ENCODE data around the gene SCLY. TPM values are rescaled to one million over a fixed set of nuclear protein-coding genes. Genes with fewer than 3 reads are reported as not detected.

SCLY gene
- total and polyA plus RNA-seq, 10 donors, result 5.8 to 22.7 (median 14.6) TPM

GRCh38 chr2:238027058-238027457 lies 33.7 kb upstream of the SCLY start:
- H3K9me3 ChIP-seq, result no peaks in the 10 kb centered on the region
- H3K36me3 ChIP-seq, result peaks cover 2 to 91% (median 52%) of the 10 kb centered on the region in 6 donors
- no peak overlapping the region for H3K4me3 ChIP-seq
- intact Hi-C loops (cut with DNase I; ENCODE audit: low total_unique reads), result no loop called here
- TF ChIP-seq POLR2AphosphoS5 (IDR thresholded peaks at IDR 0.05) (no peak), POLR2A (IDR thresholded peaks at IDR 0.05) (no peak), CTCF (IDR thresholded peaks at IDR 0.05 in 8 of 11, conservative IDR thresholded peaks at IDR 0.05 in 3 of 11) (no peak)
- H3K27me3 ChIP-seq (replicated peaks in 1 of 7), result no peaks in the 10 kb centered on the region
- 70 to 81% (median 74%) methylated on average over 4 of the region's 4 CpGs for WGBS, 5 donors
- H3K4me1 ChIP-seq, result peaks cover 0 to 14% (median 0%) of the 10 kb centered on the region in 6 donors
- no peak overlapping the region for H3K27ac ChIP-seq
- DNase-seq, result no peak

- intact Hi-C loops (cut with DNase I; ENCODE audit: low total_unique reads), result no loop called here
- no peaks in the 10 kb centered on the region for H3K9me3 ChIP-seq
- DNase-seq, result no peak
- 47 to 73% (median 58%) methylated on average over 8 to 9 of the region's 9 CpGs for WGBS, 5 donors
- H3K27ac ChIP-seq, result no peak overlapping the region
- H3K27me3 ChIP-seq (replicated peaks in 1 of 7), result no peaks in the 10 kb centered on the region
- H3K4me1 ChIP-seq, result peaks cover 0 to 14% (median 0%) of the 10 kb centered on the region in 6 donors
- peaks cover 2 to 92% (median 58%) of the 10 kb centered on the region in 6 donors for H3K36me3 ChIP-seq
- TF ChIP-seq POLR2AphosphoS5 (IDR thresholded peaks at IDR 0.05) (peak in 1 of 3 donors; percentile 19), POLR2A (IDR thresholded peaks at IDR 0.05) (no peak), CTCF (IDR thresholded peaks at IDR 0.05 in 8 of 11, conservative IDR thresholded peaks at IDR 0.05 in 3 of 11) (no peak)
- no peak overlapping the region for H3K4me3 ChIP-seq
These were observed 33.0 kb upstream of the SCLY start for GRCh38 chr2:238027591-238028415.

GRCh38 chr2:238029853-238030252 lies 30.9 kb upstream of the SCLY start:
- TF ChIP-seq CTCF (IDR thresholded peaks at IDR 0.05 in 8 of 11, conservative IDR thresholded peaks at IDR 0.05 in 3 of 11) (no peak), POLR2A (IDR thresholded peaks at IDR 0.05) (no peak)
- Histone ChIP-seq H3K9me3 (no peaks in the 10 kb centered on the region), H3K27ac (no peak overlapping the region), H3K36me3 (peaks cover 2 to 100% (median 58%) of the 10 kb centered on the region in 6 donors), H3K4me3 (no peak overlapping the region), H3K27me3 (replicated peaks in 1 of 7) (no peaks in the 10 kb centered on the region), H3K4me1 (peaks cover 0 to 14% (median 0%) of the 10 kb centered on the region in 6 donors)
- 92 to 100% (median 96%) methylated on average over 3 of the region's 3 CpGs for WGBS, 5 donors
- intact Hi-C loops (cut with DNase I; ENCODE audit: low total_unique reads), result no loop called here
- DNase-seq, result no peak

- Histone ChIP-seq H3K9me3 (no peaks in the 10 kb centered on the region), H3K36me3 (peaks cover 2 to 100% (median 59%) of the 10 kb centered on the region in 6 donors), H3K4me3 (no peak overlapping the region), H3K27me3 (replicated peaks in 1 of 7) (no peaks in the 10 kb centered on the region), H3K27ac (no peak overlapping the region), H3K4me1 (peaks cover 0 to 14% (median 0%) of the 10 kb centered on the region in 6 donors)
- no peak for TF ChIP-seq CTCF (IDR thresholded peaks at IDR 0.05 in 8 of 11, conservative IDR thresholded peaks at IDR 0.05 in 3 of 11)
- TF ChIP-seq POLR2AphosphoS5 (IDR thresholded peaks at IDR 0.05), result no peak
- TF ChIP-seq POLR2A (IDR thresholded peaks at IDR 0.05), result no peak
- DNase-seq, result no peak
- intact Hi-C loops (cut with DNase I; ENCODE audit: low total_unique reads), result no loop called here
- WGBS, 5 donors, result 89 to 97% (median 91%) methylated on average over 7 to 8 of the region's 8 CpGs
These were observed 30.2 kb upstream of the SCLY start for GRCh38 chr2:238030422-238031155.

Data from spleen (tissue), 11 donors.